NT2/D1 (cell line): ENCODE measurements around the gene TMEM121B.

Experiments used
- SUZ12 ChIP-seq: IDR thresholded peaks from 2 replicates; pipeline ENCODE4 v1.6.1; 2011; ENCODE audit not compliant: insufficient read length, insufficient read depth; ENCODE audit errors: extremely low read depth
- ZNF274 ChIP-seq: IDR thresholded peaks from 2 replicates; pipeline ENCODE4 v1.6.1; 2011; ENCODE audit warnings: mild to moderate bottlenecking, low read depth, low read length

- TF ChIP-seq SUZ12 = no peak
- TF ChIP-seq ZNF274 = no peak
Observed at GRCh38 chr22:17115236-17115635, 5.9 kb downstream of the TMEM121B start.
